Right ventricle myocardium inferior (tissue), 1 donor: ENCODE results near the gene CDH23. TPM values are rescaled to one million over a fixed set of nuclear protein-coding genes. Genes with fewer than 3 reads are reported as not detected.

Experiments used
- ATAC-seq: fragments of 200-7000 bp; cut with Tn5 transposase; one replicate; pipeline ENCODE4 v1.9.1; 2020; ENCODE audit warnings: mild to moderate bottlenecking, moderate library complexity
- DNase-seq: peaks from one replicate; pipeline ENCODE4 v3.0.0; 2021; ENCODE audit errors: missing footprints
- intact Hi-C: fragments of 100-400 bp; cut with DNase I; formaldehyde crosslinking; loops from one replicate; pipeline ENCODE4 v1.11.0; 2022
- total RNA-seq: library from RNA; stranded (reverse); fragmentation: NEBNext Ultra II Directional; extraction: Animal tissue kit (Norgen Biotek cat#: 25700); gene quantifications from one replicate; pipeline ENCODE4 v1.2.1, GENCODE V29; 2021
- donor health status: DM: no; HTN: yes; CAD: no; lungs with severe emphysema.

Gene CDH23
- total RNA-seq, 1 donor from 2014 or later: 4.8 TPM

DNA sequence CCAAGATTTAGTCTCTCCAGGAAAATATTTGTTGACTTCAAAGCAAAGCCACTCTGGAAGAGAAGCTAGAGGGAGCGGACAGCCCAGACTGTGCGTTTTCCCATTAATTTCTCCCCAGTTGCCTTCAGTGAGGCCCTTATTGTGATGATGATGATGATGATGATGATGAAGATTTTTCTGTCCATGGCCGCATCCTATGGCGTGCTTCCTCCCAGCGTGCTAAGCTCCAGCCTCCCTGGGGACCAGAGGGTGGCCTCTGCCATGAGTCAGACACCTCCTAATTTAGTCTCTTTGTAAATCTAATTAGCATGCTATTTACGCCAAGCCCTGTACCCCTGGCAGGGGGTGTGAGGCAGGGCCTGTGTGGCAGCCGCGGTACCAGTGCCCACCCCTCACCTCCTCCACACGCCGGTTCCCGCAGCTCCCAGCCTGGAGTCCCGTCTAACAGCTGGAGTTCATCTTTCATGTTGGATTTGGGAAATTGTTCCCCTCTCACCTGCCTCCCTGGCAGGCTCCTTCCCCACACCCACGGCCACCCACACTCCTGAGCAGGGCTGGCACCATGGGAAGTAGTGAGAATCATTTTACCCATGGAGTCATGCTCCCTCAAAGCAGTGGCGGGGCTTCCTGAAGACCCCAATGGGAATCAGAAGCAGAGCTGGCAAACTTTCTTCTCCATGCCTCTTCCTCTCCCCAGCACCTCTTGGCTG, 230.7 kb downstream of the CDH23 start:
- ATAC-seq: no peak
- DNase-seq: no peak
- intact Hi-C loops: no loop called here

DNA sequence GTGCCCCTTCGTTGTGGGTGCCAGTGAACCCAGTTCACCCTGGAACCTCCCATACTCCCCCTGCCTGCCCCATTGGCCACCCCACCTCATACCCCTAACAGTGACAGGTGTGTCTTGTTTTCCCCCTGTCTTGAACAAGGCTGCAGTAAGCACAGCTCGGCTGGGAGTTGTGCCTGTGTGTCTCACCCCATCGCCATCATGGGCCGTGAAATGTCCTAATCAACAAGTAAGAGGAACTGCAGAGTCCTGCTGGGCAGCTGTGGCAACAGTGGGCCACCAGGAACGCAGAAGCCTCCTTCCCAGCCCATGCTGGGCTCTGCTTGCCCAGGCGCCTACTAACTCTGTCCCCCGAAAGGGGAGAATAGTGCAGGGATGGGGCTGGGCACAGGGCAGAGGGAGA, 231.2 kb downstream of the CDH23 start:
- no peak for ATAC-seq
- intact Hi-C loops: no loop called here
- DNase-seq: no peak

DNA sequence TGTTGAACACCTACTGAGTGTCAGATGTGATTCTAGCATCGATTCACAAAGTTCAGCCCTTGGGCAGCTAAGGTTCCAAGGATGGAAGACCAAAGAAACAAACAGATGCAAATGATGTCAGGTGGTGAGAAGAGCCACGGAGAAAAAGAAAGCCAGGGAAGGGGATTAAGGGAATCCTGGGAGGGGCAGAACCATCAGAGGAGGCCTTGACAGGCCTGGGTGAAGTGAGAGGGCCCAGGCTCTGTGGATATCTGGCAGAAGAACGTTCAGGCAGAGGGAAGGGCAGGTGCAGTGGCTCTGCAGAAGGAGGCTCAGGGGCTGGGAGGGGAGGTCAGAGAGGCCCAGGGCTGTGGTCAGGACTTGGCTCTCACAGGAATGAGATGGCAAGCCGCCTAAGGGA, 232.4 kb downstream of the CDH23 start:
- intact Hi-C loops: no loop called here
- DNase-seq (no peak), ATAC-seq (no peak)

DNA sequence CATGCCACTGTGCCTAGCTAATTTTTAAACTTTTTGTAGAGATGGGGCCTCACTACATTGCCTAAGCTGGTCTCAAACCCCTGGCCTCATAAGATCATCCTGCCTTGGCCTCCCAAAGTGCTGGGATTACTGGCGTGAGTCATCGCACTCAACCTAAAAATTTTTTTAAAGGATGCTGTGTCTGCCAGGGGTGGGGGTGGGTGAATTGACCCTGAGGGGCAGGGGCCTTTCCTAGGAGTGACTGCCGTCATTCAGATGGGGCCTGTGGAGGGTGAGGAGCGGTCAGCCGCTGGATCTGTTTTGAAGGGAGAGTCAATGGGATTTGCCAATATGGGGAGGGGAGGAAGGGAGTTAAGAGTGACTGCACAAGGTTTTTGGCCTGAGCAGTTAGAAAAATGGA, 233.4 kb downstream of the CDH23 start:
- DNase-seq (no peak), ATAC-seq (no peak)
- intact Hi-C loops: no loop called here

DNA sequence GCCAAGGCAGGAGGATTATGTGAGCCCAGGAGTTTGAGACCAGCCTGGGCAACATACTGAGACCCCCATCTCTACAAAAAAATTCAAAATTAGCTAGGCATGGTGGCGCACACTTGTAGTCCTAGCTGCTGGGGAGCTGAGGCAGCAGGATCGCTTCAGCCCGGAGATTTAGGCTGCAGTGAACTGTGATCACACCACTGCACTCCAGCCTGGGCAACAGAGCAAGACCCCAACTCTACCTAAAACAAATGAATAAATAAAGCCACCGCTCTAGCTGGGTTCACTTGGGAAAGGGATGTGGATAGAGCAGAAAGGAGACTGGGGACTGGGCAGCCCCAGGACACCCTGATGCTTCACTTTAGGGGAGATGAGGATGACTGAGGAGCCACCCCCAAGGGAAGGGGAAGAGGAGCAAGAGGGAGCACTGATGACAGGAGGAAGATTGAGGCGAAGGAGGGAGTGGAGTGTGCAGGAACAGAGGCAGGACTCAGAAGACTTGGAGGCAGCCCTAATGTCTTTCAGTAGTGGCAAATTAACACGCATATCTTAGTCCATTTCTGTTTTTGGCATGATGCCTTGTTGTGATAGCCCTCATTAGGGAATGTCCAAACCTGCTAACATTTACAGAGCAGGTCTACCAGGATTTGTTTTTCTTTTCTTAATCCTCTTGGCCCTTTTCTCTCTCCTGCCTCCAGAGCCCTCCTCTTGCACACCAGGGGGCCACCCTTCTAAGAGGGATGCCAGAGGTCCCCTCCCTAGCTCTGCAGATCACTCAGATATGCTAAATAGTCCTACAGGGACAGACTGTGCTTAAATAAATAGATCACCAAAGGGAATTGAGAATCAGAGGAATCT, 234.5 kb downstream of the CDH23 start:
- ATAC-seq (no peak), DNase-seq (no peak)
- intact Hi-C loops: no loop called here

DNA sequence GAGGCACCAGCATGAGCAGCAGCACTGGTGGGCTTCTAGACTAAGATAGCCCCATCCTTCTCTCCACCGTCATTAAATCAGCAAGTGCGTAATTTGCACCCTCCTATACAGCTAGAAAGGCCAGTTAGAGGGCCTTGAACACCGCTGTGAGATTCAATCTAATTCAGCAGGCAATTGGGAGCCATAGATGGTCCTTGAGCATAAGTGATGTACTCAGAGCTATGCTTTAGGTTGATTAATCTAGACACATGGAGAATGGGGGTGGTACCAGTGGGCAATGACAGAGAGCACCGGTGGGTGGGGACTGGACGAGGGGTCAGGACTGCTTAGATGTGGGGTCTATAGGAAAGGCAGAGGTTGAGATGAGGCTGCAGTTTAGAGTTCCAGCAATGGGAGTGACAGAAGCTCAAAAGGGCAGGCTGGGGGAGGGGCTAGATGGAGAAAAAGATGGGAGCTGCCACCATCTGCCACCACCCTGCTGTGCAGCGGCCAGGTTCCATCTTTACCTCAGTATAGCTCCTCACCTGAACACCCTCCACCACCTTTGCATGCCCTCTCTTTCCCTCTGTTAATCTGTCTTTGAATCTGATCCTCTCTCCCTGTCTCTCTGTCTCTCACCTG, 235.6 kb downstream of the CDH23 start:
- no peak for ATAC-seq
- DNase-seq: no peak
- intact Hi-C loops: no loop called here

DNA sequence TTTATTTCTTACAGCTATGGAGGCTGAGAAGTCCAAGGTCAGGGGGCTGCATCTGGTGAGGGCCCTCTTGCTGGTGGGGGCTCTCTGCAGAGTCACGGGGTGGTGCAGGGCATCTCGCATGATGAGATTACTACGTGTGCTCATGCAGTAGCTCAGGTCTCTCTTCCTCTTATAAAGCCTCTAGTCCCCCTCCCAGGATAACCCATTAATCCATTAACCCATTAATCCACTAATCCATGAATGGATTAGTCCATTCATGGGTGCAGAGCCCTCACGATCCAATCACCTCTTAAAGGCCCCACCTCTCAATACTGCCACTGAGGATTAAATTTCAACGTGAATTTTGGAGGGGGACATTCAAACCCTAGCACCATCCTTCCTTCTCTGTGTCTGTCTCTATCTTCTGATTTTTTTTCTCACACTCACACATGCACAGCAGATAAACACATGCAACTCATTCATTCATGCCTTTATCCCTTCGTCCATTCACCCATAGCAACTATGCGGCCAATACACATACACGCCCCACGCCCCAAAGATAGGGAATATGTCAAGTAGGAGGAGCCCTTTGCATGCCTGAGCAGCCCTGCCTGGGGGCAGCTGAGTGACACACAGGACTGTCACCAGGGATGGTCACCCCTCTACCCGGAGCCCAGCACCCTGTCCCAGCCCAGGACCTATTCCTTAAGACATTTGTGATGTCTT, 236.3 kb downstream of the CDH23 start:
- no peak for ATAC-seq
- DNase-seq: no peak
- intact Hi-C loops: no loop called here

DNA sequence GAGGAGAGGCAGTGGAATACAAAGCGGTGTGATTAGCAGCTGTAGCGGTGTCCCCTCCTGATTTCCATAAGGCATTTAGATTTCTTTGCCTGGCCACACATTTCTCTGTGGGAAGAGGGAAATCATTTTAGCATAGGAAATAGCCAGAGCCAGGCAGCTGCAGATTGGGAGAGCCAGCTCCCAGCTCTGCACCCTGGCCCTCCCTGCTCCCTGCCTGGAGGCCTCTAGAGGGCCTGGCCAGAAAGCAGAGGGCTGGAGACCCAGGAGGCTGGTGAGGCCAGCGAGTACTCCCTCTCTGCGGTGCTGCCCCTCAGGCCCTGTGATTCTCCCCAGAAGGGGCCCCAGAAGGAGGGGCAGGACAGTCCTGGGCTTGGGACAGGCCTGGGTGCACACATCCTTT, 237.2 kb downstream of the CDH23 start:
- ATAC-seq (no peak), DNase-seq (no peak)
- intact Hi-C loops: no loop called here

DNA sequence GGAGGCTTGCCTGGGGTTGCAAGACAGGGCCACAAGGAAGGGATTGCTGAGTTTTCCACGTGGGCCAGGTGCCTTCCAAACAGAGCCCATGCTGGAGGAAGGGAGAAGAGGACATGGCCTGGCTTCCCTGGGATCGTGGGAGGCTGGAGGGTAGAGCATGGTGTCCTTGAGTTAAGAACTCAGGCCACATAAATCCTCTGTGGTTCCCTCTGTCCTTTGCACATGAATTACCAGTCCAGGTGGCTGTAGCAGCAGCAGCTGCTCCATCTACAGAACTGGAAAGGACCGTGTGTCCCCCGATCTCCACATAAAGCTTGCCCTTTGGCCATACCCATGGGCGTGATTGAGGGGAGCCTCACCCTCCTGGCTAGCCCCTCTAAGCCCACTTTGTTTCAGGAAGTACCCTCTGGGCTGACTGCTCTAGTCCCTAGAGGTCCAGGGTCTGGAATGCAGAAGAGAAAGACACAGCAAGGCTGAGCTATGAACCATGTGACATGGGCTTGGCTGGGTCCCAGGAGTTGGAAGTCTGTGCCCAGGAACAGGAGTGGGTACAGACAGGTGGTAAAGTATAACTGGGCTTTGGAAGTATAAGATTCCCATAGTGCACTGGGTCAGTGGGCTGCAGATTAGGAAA, 237.9 kb downstream of the CDH23 start:
- DNase-seq (no peak), ATAC-seq (peak; percentile 66)
- intact Hi-C loops: no loop called here

DNA sequence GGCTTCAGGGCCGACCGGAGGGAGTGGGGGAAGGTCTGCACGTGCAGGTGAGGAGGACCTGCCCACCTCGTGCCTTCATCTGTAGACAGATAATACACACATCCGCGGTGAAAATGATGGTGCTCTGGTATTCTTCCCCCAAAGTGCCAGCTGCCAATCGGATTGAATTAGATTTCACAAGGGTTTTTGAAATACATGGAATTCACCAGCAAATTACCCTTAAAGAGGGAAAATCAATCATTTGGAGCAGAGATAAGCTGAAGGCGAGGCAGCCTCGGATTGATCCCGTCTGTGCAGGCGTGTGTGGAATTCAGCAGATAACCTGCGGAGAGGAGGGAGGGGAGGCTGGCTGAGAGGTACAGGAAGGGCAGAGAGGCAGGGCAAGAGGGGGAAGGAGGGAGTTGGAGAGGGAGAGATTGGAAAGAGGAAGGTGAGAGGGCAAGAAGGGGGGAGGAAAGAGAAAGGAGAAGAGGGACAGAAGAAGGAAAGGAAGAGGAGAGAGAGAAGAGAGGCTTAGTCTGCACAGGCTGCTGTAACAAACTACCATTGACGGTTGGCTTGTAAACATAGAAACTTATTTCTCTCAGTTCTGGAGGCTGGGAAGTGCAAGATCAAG, 238.6 kb downstream of the CDH23 start:
- ATAC-seq (no peak), DNase-seq (no peak)
- intact Hi-C loops: no loop called here

DNA sequence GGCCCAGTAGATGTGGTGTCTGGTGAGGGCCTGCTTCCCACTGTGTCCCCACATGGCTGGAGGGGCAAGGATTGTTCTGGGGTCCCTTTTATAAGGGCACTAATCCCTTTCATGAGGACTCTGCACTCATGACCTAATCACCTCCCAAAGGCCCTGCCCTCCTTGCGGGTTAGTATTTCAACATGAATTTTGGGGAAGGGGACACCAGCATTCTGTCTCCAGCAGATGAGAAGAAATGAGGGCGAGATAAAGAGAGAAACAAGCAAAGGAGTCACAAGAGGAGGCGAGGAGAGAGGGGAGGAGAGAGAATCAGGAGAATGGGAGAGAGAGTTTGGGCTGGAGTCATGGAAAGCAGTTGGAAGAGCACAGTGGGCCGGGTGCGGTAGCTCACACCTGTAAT, 239.1 kb downstream of the CDH23 start:
- intact Hi-C loops: no loop called here
- ATAC-seq (no peak), DNase-seq (no peak)

DNA sequence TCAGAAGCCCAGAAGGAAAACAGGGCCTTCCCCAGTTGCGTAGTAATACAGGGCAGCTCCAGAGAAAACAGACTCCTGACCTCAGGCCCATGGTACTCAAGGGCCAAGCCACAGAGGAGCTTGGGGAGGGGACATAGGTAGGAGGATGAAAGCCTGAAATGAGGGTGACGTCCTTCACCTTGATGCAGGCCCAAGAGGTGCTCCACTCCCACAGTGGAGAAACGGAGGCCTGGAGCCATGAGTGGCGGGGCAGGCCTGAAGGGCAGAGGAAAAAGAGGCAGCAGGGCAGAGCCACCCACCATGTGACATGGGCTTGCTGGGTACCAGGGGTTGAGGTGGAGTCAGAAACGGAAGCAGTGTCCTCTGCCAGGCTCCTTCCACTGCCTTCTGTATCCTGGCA, 239.9 kb downstream of the CDH23 start:
- intact Hi-C loops: no loop called here
- DNase-seq (no peak), ATAC-seq (no peak)

DNA sequence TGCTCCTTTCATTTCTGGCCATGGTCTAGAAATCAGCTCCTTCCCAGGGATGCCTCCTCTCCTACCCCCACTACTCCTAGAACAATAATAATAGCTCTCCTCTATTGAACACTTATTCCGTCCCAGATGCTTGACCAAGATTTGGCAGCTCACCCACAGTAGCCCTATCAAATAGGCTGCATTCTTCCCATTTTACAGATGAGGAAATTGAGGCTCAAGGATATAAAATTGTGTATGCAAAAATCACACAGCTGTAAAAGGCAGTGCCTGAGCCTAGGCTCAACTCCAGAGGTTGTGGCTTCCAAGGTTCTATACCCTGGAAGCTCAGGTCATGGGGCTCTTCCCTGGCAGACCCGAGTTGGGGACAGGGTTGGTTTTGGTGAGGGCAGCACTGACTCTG, 240.6 kb downstream of the CDH23 start:
- intact Hi-C loops: no loop called here

DNA sequence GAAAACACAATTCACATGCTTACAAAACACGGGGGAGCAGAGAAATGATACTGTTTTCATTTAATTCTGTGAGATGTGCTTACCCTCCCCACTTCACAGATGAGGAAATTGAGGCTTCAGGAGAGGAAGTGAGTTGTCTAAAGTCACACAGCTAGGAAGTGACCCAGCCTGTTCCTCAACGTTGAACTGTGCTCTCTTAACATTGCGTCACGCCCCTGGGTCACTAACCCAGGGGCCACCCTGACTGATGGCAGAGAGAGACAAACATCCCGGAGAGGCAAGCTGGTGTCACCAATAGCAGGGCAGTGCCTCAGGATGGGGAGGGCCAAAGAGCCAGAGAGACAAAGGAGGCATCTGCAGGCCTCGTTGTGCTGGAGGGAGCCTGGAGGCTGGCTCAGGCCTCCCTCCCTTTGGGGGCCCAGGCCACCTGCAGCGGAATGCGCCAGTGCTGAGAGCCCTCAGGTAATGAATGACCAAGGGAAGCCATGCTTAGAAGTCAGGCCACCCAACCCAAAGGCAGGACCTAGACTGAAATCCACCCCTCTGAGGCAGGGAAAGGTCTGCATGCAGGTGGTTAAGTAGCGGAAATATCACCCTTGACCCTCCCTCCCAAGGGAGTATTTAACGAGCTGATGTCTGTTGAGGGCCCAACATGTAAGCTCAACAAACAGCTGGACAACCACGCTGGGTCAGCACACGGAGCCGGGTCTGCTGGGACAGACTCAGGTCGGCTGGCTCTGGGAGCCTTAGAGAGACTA, 241.5 kb downstream of the CDH23 start:
- ATAC-seq: no peak
- DNase-seq: peak; percentile 84
- intact Hi-C loops: no loop called here

More for the DNA sequence above, 240.6 kb downstream of the CDH23 start:
- no peak for ATAC-seq
- DNase-seq: no peak

DNA sequence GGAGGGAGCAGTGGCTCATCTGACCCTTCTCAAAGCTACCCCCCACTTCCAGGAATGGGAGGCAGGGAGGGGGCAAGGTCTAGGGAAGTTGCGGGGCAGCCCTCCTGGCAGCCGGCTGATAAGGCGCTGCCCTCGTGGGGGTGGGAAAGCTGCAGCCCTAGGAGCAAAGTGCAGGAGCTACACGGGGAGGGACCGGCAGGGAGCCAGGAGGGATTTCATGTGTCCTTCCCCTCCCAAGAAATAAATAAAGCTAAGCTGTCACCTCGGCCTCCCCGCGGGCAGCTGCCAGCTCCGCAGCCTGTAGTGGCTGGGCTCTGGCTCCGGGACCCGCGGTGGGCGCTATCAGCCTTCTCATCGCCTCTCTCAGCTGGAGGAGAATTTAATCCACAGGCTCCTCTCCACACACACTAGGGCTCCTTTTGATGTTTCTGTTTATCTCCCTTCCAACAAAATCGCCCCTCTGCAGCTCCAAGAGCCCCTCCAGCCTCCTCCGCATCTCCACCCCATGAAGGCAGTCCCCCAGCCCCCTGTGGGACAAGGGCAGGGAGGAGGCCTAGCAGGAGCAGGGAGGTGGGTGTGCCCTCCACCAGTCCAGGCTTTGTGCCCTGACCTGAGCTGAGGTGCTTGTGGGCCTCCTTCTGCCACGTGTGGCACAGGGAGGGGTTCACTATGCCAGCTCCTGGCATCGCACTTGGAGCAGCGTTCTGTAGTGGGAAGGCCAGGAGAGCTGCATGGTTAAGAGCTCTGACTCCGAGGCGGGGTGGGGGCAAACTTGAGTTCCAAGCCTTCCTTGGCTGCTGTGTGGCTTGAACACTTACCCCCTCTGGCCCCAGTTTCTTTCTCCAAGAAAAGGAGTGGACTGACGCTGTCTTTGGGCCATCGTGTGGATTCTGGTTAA, 242.4 kb downstream of the CDH23 start:
- no peak for ATAC-seq
- DNase-seq: no peak
- intact Hi-C loops: no loop called here

DNA sequence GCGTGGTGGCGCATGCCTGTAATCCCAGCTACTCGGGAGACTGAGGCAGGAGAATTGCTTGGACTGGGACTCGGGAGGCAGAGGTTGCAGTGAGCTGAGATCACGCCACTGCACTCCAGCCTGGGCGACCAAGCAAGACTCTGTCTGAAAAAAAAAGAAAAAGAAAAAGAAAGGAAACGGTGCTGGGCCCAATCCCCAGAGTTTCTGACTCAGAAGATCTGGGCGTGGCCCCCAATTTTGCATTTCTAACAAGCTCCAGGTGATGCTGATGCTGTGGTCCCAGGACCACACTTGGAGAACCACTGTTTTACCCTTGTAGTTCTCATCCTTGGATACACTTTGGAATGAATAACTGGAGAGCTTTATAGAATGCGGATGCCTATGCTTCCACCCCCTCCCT, 243.9 kb downstream of the CDH23 start:
- DNase-seq: no peak
- no peak for ATAC-seq
- intact Hi-C loops: no loop called here

DNA sequence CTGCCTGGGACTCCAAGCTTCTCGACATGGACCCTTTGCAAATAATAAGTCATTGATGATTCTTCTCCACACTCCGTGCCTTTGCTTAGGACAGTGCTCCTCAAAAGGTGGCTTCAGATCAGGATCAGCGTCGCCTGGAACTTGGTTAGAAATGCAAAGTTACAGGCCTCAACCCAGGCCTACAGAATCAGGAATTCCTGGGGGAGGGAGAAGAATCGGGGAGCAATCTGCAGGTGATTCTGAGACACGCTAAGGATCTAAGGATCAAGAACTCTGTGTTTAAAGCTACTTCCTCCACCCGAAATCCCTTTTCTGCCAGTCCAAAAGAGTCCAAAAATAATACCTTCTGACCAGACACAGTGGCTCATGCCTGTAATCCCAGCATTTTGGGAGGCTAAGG, 244.7 kb downstream of the CDH23 start:
- intact Hi-C loops: no loop called here
- DNase-seq (no peak), ATAC-seq (no peak)
